Activated naive CD8-positive, alpha-beta T cell treated with anti-CD3 and anti-CD28 coated beads for 36 hours (primary cell): Measurements from ENCODE around the gene CD72. TPM values are rescaled to one million over a fixed set of nuclear protein-coding genes. Genes with fewer than 3 reads are reported as not detected.
"Not testable (repeated sequence)": the region's sequence is repeated elsewhere in the genome, so short reads cannot be mapped to it uniquely, and the experiment has no call there.

Experiments used
- DNase-seq: peaks from one replicate; pipeline ENCODE4 v3.0.0; 2021
- H3K27ac Mint-ChIP-seq: one replicate; pipeline ENCODE4 v1.8.0; 2022; ENCODE audit warnings: mild to moderate bottlenecking, moderate library complexity, mixed read lengths
- H3K27me3 Mint-ChIP-seq: one replicate; pipeline ENCODE4 v1.8.0; 2022; ENCODE audit warnings: mild to moderate bottlenecking, mixed read lengths
- H3K36me3 Mint-ChIP-seq: one replicate; pipeline ENCODE4 v1.8.0; 2021; ENCODE audit warnings: mild to moderate bottlenecking, mixed read lengths
- H3K4me1 Mint-ChIP-seq: one replicate; pipeline ENCODE4 v1.8.0; 2021; ENCODE audit warnings: mixed read lengths
- H3K4me3 Mint-ChIP-seq: one replicate; pipeline ENCODE4 v1.8.0; 2022; ENCODE audit warnings: mild to moderate bottlenecking, moderate library complexity, mixed read lengths
- H3K9me3 Mint-ChIP-seq: one replicate; pipeline ENCODE4 v1.8.0; 2022; ENCODE audit warnings: mixed read lengths
- total RNA-seq, 2 experiments: library from RNA; stranded (reverse); gene quantifications; one replicate each; pipeline ENCODE4 v1.2.3, GENCODE V29; 2021

CD72 gene
- total RNA-seq, 2 experiments from 2014 or later, result 11.4 to 11.5 TPM

GRCh38 chr9:35656348-35656747, 38.1 kb upstream of the CD72 start:
- Mint-ChIP-seq H3K4me3 (peak overlapping the region; percentile 18), H3K9me3 (peaks cover 2% of the 10 kb centered on the region), H3K36me3 (peaks cover 20% of the 10 kb centered on the region), H3K4me1 (peaks cover 60% of the 10 kb centered on the region), H3K27me3 (peaks cover 4% of the 10 kb centered on the region), H3K27ac (no peak overlapping the region)
- no peak for DNase-seq

DNA sequence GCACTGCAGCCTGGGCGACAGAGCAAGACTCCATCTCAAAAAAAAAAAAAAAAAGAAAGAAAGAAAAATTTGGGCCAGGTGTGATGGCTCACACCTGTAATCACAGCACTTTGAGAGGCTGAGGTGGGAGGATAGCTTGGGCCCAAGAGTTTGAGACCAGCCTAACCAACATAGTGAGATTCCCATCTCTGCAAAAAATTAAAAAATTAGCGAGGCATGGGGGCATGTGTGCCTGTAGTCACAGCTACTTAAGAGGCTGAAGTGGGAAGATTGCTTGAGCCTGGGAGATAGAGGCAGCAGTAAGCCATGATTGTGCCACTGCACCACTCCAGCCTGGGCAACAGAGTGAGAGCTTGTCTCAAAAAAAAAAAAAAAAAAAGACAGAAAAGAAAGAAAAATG, 35.4 kb upstream of the CD72 start:
- Mint-ChIP-seq H3K36me3 (peaks cover 11% of the 10 kb centered on the region), H3K9me3 (peaks cover 2% of the 10 kb centered on the region), H3K27ac (peak overlapping the region; percentile 20), H3K27me3 (peaks cover 4% of the 10 kb centered on the region), H3K4me1 (peaks cover 52% of the 10 kb centered on the region), H3K4me3 (no peak overlapping the region)
- no peak for DNase-seq

- peaks cover under 1% of the 10 kb centered on the region for H3K9me3 Mint-ChIP-seq
- H3K27me3 Mint-ChIP-seq, result peaks cover 2% of the 10 kb centered on the region
- no peak overlapping the region for H3K27ac Mint-ChIP-seq
- H3K4me1 Mint-ChIP-seq, result peaks cover 58% of the 10 kb centered on the region
- no peak overlapping the region for H3K4me3 Mint-ChIP-seq
- peaks cover 12% of the 10 kb centered on the region for H3K36me3 Mint-ChIP-seq
- DNase-seq, result no peak
Observed at GRCh38 chr9:35652829-35653209, 34.6 kb upstream of the CD72 start.

DNA sequence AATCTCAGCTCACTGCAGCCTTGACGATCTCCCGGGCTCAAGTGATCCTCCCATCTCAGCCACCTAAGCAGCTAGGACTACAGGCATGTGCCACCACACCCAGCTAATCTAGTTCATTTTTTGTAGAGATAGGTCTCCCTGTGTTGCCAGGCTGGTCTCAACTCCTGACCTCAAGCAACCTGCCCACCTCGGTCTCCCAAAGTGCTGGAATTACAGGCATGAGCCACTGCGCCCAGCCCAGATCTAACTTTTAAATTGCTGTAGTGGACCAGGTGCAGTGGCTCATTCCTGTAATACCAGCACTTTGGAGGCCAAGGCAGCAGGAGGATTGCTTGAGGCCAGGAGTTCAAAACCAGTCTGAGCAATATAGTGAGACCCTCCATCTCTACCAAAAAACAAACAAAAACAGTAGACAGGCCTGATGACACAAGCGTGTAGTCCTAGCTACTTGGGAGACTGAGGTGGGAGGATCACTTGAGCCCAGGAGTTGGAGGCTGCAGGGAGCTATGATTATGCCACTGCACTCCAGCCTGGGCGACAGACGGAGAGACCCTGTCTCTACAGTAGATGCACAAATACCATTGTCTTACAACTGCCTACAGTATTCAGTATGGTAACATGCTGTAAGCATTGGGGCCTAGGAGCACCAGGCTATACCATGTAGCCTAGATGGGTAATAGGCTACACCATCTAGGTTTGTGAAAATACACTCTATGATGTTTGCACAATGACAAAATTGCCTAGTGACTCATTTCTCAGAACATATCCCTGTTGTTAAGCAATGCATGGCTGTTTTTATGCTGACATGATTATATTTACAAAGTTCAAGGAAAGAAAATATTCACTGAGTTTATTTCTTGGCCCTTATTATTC, 34.0 kb upstream of the CD72 start:
- Mint-ChIP-seq H3K4me3 (peak overlapping the region; percentile 92), H3K4me1 (peaks cover 58% of the 10 kb centered on the region), H3K36me3 (peaks cover 12% of the 10 kb centered on the region), H3K9me3 (no peaks in the 10 kb centered on the region), H3K27ac (peak overlapping the region; percentile 70), H3K27me3 (no peaks in the 10 kb centered on the region)
- no peak for DNase-seq

DNA sequence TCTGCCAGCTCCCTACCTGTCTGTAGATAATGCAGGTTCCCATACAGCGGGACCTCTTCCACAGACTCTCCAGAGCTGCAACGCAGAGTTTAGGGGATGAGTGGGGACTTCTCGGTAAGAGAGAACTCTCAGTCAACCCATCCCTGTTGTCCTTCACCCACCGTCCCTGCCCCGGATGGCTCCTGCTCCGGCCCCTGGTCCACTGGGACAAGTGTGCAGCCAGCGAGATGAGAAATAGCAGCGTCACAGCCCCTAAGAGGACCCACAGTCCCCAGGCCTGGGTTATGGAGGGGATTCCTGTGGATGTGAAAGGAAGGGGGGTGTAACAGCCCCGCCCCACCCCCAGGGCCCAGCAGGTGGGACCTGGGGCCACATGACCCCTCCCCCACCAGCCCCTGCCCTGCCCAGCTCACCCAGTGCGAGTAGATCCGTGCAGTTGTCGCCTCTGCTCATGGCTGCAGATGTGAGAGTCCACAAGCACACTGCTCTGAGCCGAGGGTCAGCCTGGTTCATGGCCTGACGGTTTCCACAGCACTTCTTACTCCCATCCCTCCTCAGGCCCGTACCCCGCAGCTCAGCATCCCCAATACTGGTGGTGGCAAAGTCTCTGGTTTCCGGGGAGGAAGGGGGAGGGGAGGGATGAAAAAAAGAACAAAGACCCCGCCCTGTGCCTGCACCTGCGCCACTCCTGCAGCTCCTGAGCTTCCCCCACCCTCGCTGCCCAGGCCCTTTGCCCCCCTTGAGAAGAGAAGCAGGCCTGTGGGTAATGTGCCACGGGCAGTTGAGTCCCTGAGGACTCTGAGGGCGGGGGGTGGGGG, 32.3 kb upstream of the CD72 start, which contains the start of gene SIT1:
Gene SIT1, minus strand, starts transcription at position 591 of the 818 bp plus-strand sequence. Its CDS starts 78 bp downstream, at position 513.
- peaks cover 46% of the 10 kb centered on the region for H3K4me1 Mint-ChIP-seq
- H3K27me3 Mint-ChIP-seq, result no peaks in the 10 kb centered on the region
- peaks cover 14% of the 10 kb centered on the region for H3K36me3 Mint-ChIP-seq
- H3K27ac Mint-ChIP-seq, result peak within 1 kb of the TSS; percentile 93
- peak within 1 kb of the TSS; percentile 92 for H3K4me3 Mint-ChIP-seq
- peak; percentile 43 for DNase-seq
- H3K9me3 Mint-ChIP-seq, result no peaks in the 10 kb centered on the region

GRCh38 chr9:35649431-35650340, 31.5 kb upstream of the CD72 start:
- H3K4me1 Mint-ChIP-seq, result peaks cover 48% of the 10 kb centered on the region
- H3K27me3 Mint-ChIP-seq, result no peaks in the 10 kb centered on the region
- peak overlapping the region; percentile 92 for H3K4me3 Mint-ChIP-seq
- peaks cover 14% of the 10 kb centered on the region for H3K36me3 Mint-ChIP-seq
- DNase-seq, result peak; percentile 39
- peak overlapping the region; percentile 93 for H3K27ac Mint-ChIP-seq
- H3K9me3 Mint-ChIP-seq, result no peaks in the 10 kb centered on the region

- Mint-ChIP-seq H3K36me3 (peaks cover 21% of the 10 kb centered on the region), H3K4me1 (peaks cover 43% of the 10 kb centered on the region), H3K9me3 (no peaks in the 10 kb centered on the region), H3K27me3 (no peaks in the 10 kb centered on the region), H3K27ac (peak overlapping the region; percentile 91), H3K4me3 (peak overlapping the region; percentile 88)
- DNase-seq, result peak; percentile 93
Observed at GRCh38 chr9:35646533-35647265, 28.5 kb upstream of the CD72 start.

GRCh38 chr9:35646153-35646532, 27.9 kb upstream of the CD72 start:
- H3K4me3 Mint-ChIP-seq, result peak overlapping the region; percentile 88
- H3K36me3 Mint-ChIP-seq, result peaks cover 27% of the 10 kb centered on the region
- H3K9me3 Mint-ChIP-seq, result no peaks in the 10 kb centered on the region
- H3K27me3 Mint-ChIP-seq, result no peaks in the 10 kb centered on the region
- no peak for DNase-seq
- H3K27ac Mint-ChIP-seq, result peak overlapping the region; percentile 91
- H3K4me1 Mint-ChIP-seq, result peaks cover 44% of the 10 kb centered on the region

GRCh38 chr9:35645736-35646135, 27.5 kb upstream of the CD72 start:
- peaks cover 43% of the 10 kb centered on the region for H3K4me1 Mint-ChIP-seq
- H3K9me3 Mint-ChIP-seq, DNase-seq, H3K27me3 Mint-ChIP-seq: not testable (repeated sequence)
- H3K27ac Mint-ChIP-seq, result peak overlapping the region; percentile 91
- peak overlapping the region; percentile 88 for H3K4me3 Mint-ChIP-seq
- H3K36me3 Mint-ChIP-seq, result peaks cover 30% of the 10 kb centered on the region

- peaks cover 32% of the 10 kb centered on the region for H3K36me3 Mint-ChIP-seq
- H3K9me3 Mint-ChIP-seq, result peaks cover 5% of the 10 kb centered on the region
- no peak overlapping the region for H3K27ac Mint-ChIP-seq
- peaks cover 47% of the 10 kb centered on the region for H3K4me1 Mint-ChIP-seq
- no peak for DNase-seq
- no peaks in the 10 kb centered on the region for H3K27me3 Mint-ChIP-seq
- no peak overlapping the region for H3K4me3 Mint-ChIP-seq
Observed at GRCh38 chr9:35643046-35643445, 24.8 kb upstream of the CD72 start.

DNA sequence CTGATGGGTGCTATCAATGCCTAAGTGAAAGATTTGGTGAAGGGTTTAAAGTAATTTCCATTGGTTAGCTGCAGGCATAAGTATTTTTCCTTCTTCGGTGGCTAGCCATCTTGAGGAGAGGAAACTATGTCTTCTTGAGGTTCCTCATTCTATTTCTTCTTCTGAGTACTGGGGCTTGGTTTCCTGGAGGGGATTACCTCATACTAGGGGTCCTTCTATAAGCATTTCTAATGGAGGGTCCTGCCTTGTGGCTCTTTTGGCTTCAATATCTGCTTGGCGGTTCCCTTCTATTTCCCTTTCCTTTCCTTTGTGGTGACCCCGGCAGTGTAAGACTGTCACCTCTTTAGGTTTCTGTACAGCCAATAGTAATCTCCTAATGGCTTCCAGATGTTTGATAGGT, 23.3 kb upstream of the CD72 start:
- DNase-seq, H3K9me3 Mint-ChIP-seq, H3K27me3 Mint-ChIP-seq, H3K4me3 Mint-ChIP-seq: not testable (repeated sequence)
- Mint-ChIP-seq H3K27ac (peak overlapping the region; percentile 62), H3K4me1 (peaks cover 52% of the 10 kb centered on the region), H3K36me3 (peaks cover 37% of the 10 kb centered on the region)

GRCh38 chr9:35640431-35640830, 22.2 kb upstream of the CD72 start:
- Mint-ChIP-seq H3K27ac (peak overlapping the region; percentile 51), H3K4me1 (peaks cover 60% of the 10 kb centered on the region), H3K36me3 (peaks cover 36% of the 10 kb centered on the region)
- not testable (repeated sequence) for H3K4me3 Mint-ChIP-seq, H3K27me3 Mint-ChIP-seq, DNase-seq, H3K9me3 Mint-ChIP-seq

GRCh38 chr9:35639631-35640030, 21.4 kb upstream of the CD72 start:
- Mint-ChIP-seq H3K36me3 (peaks cover 35% of the 10 kb centered on the region), H3K27ac (peak overlapping the region; percentile 90), H3K4me3 (peak overlapping the region; percentile 54), H3K9me3 (peaks cover 8% of the 10 kb centered on the region), H3K27me3 (no peaks in the 10 kb centered on the region), H3K4me1 (peaks cover 66% of the 10 kb centered on the region)
- no peak for DNase-seq

GRCh38 chr9:35639225-35639624, 21.0 kb upstream of the CD72 start:
- H3K4me3 Mint-ChIP-seq, result peak overlapping the region; percentile 54
- H3K27me3 Mint-ChIP-seq, H3K9me3 Mint-ChIP-seq, DNase-seq: not testable (repeated sequence)
- peak overlapping the region; percentile 90 for H3K27ac Mint-ChIP-seq
- peaks cover 32% of the 10 kb centered on the region for H3K36me3 Mint-ChIP-seq
- peaks cover 67% of the 10 kb centered on the region for H3K4me1 Mint-ChIP-seq
